Daoy (cell line): Measurements from ENCODE around the gene TPGS2. TPM values are rescaled to one million over a fixed set of nuclear protein-coding genes. Genes with fewer than 3 reads are reported as not detected.
"Not testable (repeated sequence)": the region's sequence is repeated elsewhere in the genome, so short reads cannot be mapped to it uniquely, and the experiment has no call there.

Experiments used
- DNase-seq: peaks from one replicate; pipeline ENCODE4 v3.0.0-alpha.2; 2015; ENCODE audit warnings: low read depth
- total RNA-seq: library from RNA; depleted of rRNA; stranded (reverse); fragments of >200 nt; shearing (Covaris generic); gene quantifications from 2 replicates; pipeline ENCODE4 v1.2.3, GENCODE V29; 2014; rRNA removed

The TPGS2 gene, protein sequence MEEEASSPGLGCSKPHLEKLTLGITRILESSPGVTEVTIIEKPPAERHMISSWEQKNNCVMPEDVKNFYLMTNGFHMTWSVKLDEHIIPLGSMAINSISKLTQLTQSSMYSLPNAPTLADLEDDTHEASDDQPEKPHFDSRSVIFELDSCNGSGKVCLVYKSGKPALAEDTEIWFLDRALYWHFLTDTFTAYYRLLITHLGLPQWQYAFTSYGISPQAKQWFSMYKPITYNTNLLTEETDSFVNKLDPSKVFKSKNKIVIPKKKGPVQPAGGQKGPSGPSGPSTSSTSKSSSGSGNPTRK
- 109 and 125 TPM in 2 replicates for total RNA-seq

GRCh38 chr18:36828630-36829361 lies at the start of gene TPGS2, which contains the start of gene KIAA1328:
Gene TPGS2 (minus strand): TSS chr18:36829002. CDS start chr18:36828767, 235 bp downstream.
Gene KIAA1328 (plus strand): TSS chr18:36829127. CDS start chr18:36829139, 12 bp downstream.
- DNase-seq: peak; percentile 91

GRCh38 chr18:36873826-36874225 lies 45.0 kb upstream of the TPGS2 start:
- DNase-seq: not testable (repeated sequence)

GRCh38 chr18:36872329-36872728 lies 43.5 kb upstream of the TPGS2 start:
- no peak for DNase-seq

GRCh38 chr18:36871801-36872200 lies 43.0 kb upstream of the TPGS2 start:
- no peak for DNase-seq

DNA sequence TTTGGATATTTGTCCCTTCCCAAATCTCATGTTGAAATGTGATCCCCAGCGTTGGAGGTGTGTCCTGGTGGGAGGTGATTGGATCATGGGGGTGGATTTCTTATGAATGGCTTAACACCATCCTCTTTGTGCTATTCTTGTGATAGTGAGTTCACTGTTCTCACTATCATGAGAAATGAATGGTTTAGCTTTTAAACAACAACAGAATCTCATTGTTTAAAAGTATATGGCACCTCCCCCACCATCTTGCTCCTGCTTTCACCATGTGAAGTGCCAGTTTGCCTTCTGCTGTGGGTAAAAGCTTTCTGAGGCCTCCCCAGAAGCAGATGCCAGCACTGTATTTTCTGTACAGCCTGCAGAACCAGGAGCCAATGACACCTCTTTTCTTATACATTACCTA lies 38.3 kb upstream of the TPGS2 start:
- no peak for DNase-seq

GRCh38 chr18:36862182-36862581 lies 33.4 kb upstream of the TPGS2 start:
- DNase-seq: no peak

- no peak for DNase-seq
Observed at GRCh38 chr18:36856815-36857214, 28.0 kb upstream of the TPGS2 start.

DNA sequence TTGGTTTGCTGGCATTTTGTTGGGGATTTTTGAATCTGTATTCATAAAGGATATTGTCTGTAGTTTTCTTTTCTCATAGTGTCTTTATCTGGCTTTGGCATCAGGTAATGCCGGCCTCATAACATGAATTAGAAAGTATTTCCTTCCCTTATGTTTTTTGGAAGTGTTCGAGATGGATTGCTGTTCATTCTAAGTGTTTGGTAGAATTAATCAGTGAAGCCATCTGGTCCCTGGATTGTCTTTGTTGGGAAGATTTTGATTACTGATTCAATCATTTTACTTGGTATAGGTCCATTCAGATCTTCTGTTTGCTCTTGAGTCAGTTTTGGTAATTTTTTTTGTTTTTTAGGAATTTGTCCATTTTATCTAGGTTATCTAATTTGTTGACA lies 22.4 kb upstream of the TPGS2 start:
- no peak for DNase-seq

GRCh38 chr18:36850527-36851201 lies 21.9 kb upstream of the TPGS2 start:
- peak; percentile 71 for DNase-seq

- no peak for DNase-seq
Observed at GRCh38 chr18:36849288-36850006, 20.6 kb upstream of the TPGS2 start.

DNA sequence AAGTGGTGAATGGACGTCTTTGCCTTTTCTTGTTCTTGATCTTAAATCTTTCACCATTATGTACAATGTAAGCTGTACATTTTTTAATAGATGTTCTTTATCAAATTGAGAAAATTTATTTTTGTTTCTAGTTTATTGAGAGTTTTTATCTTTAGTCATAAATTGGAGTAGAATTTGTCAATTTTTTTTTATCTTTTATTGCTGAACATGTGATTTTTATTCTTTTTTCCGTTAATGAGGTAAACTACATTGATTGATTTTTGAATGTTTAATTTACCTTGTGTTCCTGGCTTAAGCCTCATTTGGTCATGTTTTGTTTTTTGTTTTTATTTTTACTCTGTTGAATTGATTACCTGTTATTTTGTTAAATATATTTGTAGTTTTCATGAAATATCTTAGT lies 19.8 kb upstream of the TPGS2 start:
- DNase-seq: no peak

DNA sequence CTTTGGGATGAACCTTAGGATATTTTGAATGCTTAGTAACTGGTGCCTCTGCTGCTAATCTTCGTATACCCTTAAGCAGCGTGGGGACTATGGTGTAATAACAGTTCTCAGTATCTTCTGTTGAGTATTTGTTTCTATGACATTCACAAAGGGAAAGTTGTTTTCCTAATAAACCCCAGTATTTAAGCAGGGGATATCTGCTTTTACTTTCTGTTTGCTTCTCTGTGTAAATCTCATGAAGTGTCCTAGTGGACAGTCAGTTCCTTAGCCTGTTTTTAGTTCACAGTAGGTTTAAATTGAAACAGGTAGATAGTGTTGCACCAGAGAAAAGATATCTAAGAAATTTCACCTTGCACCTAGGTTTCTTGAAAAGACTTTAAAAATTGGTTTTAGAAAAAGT lies 15.0 kb upstream of the TPGS2 start:
- no peak for DNase-seq

DNA sequence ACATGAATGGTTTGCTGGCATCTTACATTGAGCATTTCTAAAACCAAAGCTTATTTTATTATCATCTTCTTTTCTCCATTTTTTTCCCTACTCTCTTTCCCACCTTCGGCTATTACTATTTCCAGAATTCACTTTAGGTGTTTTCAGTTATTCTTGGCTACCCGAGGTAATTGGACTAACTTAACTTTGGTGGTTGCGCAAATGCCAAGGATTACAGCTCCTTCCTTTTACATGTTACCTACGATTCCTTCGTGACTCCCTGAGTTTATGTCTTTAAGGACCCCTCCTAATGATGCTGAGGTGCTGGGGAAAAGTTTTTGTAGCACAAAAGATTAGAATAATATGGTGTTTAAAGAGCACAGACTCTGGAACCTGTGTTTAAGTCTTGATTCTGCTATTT lies 14.4 kb upstream of the TPGS2 start:
- no peak for DNase-seq

DNA sequence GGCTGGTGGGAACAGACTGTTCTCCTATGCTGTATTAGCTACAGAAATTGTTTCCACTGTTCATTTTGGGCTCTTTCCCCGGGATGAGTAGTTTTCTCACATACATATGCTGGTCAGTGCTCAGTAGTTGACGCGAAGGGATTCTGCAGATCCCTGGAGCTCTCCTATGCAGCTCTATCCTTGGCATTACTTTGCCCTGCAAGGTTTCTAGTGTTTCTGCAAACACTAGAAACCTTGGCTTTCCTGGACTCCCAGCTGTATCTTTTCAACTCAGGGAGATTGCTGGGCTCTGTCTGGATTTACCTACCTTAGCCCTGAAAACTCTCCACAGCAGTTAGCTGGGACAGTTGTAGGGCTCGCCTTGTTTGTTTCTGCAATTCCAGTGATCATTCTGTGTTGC lies 11.0 kb upstream of the TPGS2 start:
- DNase-seq: no peak

- DNase-seq: no peak
Observed at GRCh38 chr18:36835927-36836326, 7.1 kb upstream of the TPGS2 start.

DNA sequence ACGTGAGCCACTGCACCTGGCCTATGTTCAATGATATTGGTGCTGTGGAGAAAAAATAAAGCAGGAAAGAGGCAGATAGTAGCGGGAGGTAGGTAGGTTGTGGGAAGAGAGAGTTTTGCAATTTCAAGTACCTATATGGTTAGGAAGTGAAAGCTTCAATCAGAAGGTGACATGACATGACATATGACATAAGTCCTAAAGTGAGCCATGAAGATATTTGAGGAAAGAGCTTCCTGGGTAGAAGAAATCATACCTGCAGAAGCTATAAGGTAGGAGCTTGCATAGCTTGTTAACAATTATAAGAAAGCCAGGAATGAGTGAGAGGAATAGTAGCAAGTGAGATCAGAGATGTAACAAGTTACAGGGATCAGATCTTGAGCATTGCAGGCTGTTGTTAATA lies 4.3 kb upstream of the TPGS2 start:
- DNase-seq: no peak

GRCh38 chr18:36831139-36831538 lies 2.3 kb upstream of the TPGS2 start:
- no peak for DNase-seq

GRCh38 chr18:36830158-36830495 lies 1.3 kb upstream of the TPGS2 start:
- DNase-seq: no peak

DNA sequence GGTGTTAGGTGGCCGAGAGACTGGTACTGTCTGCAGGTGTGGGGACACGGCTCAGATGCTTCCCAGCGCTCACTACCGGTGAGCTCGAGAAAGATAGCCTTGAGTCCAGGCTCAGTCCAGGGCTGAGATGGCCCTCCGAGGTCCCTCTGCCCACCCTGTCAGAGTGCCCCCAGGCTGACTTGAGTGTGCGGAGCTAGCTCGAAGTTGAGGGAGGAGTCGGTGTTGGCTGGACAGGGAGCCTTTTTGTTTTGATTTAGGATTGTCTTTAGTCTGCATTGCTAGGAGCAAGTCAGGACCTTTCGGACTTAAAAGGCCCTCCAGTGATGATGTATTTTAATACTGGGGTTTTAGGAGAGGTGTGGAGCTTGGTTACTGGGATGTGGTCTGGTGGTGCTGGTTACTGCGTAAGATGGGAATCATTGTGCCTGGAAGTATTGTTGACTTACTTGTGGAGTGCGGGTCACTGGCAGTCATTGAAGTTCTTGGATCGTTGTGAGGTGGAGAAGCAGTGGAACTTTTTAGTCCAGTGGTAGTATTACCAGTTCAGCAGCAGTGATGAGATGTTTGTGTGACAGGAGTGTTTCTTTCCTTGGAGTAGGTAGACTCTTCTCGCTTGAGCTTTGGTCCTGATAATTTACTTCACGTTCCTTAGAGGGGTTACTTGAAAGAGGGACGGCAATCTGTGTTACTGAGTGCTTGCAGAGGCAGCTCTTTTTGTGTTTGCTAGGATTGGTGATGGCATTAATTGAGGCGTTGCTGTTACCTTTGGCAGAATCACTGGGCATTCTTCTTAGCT lies 758 bp upstream of the TPGS2 start:
- no peak for DNase-seq

- DNase-seq: peak; percentile 59
Observed at GRCh38 chr18:36828157-36828629, 609 bp downstream of the TPGS2 start.

DNA sequence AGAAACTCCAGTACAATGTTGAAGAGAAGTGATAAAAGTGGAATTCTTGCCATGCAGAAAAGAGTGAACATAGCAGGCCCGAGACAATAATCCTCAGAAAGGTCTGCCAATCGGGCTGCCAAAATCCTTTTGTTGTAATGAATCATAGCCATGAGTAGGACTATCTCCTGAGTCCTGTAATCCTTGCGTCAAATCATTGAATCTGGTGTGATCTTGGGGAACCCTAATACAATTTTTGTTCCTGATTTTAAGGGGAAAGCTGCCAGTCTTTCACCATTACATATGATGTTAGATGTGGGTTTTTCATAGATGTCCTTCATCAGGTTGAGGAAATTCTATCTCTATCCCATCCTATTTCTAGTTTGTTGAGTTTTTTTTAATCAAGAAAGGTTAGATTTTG lies 2.2 kb downstream of the TPGS2 start:
- DNase-seq: no peak
